GM21786 (cell line): ENCODE results near the gene NLGN1.

Experiments used
- ATAC-seq: cut with Tn5 transposase; IDR thresholded peaks from one replicate; pipeline ENCODE4 v1.9.1; 2021; ENCODE audit not compliant: unreplicated experiment

The NLGN1 gene

GRCh38 chr3:173708191-173708590 lies 310.6 kb downstream of the NLGN1 start:
- no peak for ATAC-seq

DNA sequence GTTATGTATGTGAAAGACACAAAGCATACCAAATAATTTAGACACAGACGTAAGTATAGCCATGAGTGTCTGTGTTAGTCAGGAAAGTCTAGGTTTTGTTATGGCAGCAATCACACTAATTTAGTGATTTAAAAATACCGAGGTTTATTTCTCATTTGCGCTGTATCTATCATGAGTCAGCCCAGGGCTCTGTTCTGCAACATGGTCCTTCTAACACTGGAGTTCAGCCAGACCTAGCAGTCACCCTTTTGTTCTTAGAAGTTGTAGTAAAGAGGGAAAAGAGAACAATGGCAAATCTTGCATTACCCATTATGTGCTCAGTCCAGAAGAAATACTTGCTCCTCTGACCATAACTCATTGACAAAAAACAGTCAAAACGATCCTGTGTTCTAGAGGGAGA lies 311.5 kb downstream of the NLGN1 start:
- ATAC-seq: no peak

- no peak for ATAC-seq
These were observed 314.1 kb downstream of the NLGN1 start for GRCh38 chr3:173711619-173712018.

DNA sequence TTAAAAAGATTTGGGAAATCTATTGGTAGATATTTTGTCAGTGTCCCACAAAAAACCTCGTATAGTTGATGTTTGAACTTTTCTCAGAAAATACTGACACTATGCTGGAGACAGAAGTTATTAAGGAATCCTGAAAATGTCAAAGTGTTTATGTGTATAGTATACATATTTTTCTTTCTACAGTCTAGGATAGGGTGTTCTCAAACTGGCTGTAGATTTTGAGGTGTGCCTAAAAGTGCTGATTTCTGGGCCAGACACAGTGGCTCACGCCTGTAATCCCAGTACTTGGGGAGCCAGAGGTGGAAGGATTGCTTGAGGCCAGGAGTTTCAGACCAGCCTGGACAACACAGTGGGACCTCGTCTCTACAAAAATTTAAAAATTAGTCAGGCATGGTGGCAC lies 322.0 kb downstream of the NLGN1 start:
- no peak for ATAC-seq

DNA sequence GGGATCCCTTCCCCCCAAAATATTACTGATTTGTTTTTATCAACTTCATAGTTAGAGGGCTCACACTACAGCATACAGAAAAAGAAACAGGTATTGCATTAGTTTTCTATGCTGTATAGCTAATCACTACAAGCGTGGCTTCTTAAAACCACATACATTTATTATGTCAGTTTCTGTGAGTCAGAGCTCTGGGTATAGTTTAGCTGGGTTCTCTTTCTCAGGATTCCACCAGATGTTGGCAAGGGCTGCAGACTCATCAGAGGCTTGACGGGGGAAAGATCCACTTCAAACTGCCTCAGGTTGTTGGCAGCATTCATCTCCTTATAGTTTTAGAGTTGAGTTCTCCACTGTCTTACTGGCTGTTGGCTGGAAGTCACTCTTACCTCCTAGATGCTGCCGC lies 328.0 kb downstream of the NLGN1 start:
- no peak for ATAC-seq

DNA sequence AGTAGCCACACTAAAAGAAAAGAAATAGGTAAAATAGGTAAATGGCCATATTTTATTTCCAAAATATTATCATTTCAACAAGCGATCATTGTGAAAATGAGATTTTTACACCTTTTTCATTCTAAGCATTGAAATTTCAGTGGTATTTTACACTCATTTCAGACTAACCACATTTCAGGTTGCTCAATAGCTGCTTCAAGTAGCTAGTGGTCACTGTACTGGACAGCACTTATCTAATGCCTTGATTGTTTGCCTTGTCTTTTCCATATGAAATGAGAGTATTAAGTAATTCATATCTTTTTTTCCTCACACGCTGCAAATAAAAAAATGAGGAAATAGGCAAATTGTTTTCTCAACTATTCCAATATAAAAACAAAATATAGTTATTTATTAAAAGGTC lies 332.8 kb downstream of the NLGN1 start:
- no peak for ATAC-seq

DNA sequence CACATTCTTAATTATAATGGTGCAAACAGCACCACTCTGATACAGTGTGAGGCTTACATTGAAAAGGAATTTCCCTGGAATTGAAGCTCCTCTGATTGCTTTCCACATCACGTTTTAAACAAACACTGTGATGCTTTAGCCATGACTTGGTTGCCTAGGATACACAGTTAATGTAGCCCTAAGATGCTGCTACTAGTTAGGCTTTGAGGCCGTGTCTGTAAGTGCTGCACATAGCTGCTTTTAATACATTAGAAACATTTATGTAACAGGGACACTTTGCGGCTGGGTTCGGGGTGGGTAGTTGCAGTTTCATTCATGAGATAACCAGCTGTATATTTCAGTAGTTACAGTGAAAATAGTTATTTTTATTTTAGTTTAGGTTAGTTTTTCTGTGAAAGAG lies 334.7 kb downstream of the NLGN1 start:
- no peak for ATAC-seq

DNA sequence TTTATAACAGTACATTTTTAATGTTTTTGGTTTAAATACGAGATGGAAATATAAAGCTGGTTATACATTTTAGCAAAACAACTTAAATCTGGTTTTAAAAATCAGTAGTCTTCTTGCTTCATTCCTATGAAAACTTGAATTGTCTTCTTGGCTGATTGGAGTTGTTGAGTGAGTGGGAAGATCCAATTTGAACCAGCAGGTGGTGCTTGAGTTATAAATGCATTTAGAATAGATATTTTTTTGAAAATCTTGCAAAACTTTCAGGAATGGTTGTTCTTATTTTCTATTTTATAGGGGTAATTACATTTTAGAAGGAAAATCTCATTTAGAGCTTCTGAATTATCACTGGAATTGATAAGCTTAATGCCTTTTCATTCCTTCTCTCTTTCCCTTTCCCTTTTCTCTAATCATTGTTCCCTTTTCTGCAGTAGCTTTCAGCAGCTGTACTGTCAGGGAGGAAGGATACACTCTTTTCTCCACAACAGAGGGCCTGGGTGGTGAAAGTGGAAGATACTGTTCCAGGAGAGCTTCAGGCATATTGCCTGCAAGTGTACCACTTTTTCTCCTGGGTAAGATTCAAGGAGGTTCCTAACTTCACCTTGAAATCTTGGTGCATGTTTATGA lies 335.6 kb downstream of the NLGN1 start:
- ATAC-seq: no peak

DNA sequence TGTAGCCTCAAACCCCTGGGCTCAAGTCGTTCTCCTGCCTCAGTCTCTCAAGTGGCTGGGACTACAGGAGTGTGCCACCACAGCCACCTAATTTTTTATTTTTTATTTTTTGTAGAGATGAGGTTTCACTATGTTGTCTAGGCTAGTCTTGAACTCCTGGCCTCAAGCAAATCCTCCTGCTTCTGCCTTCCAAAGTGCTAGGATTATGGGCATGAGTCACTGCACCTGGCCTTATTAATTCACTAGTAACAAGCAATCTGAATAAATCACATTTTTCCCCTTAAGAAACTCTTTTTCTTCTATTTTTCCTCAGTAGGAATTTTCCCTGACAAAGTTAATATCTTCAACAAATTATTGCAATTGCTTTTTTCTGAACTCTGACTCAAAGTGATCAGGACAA lies 336.9 kb downstream of the NLGN1 start:
- no peak for ATAC-seq

- no peak for ATAC-seq
These were observed 337.4 kb downstream of the NLGN1 start for GRCh38 chr3:173734895-173735294.

GRCh38 chr3:173735841-173736240 lies 338.3 kb downstream of the NLGN1 start:
- ATAC-seq: no peak

DNA sequence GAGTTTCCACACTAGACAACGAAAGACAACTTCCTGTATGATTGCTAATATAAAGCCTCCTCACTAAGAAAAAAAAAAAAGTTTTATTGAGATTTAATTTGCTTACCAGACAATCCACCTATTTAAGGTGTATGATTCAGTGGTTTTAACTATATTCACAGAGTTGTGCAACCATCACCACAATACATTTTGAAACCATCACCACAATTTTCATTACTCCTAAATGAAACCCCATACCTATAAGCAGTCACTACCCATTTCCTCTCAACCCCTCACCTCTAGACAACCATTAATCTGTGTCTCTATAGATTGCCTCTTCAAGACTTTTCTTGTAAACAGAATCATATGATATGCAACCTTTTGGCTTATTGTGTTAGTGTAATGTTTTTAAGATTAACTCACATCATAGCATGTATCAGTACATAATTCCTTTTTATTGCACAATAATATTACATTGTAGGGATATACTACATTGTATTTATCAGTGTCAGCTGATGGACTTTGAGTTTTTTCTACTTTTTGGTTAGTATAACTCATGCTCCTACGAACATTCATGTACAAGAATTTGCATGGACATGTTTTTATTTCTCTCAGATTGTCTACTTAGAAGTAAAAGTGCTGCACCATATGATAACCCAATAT lies 339.7 kb downstream of the NLGN1 start:
- ATAC-seq: no peak

GRCh38 chr3:173739726-173740125 lies 342.2 kb downstream of the NLGN1 start:
- ATAC-seq: no peak

- ATAC-seq: no peak
These were observed 344.9 kb downstream of the NLGN1 start for GRCh38 chr3:173742491-173742890.

DNA sequence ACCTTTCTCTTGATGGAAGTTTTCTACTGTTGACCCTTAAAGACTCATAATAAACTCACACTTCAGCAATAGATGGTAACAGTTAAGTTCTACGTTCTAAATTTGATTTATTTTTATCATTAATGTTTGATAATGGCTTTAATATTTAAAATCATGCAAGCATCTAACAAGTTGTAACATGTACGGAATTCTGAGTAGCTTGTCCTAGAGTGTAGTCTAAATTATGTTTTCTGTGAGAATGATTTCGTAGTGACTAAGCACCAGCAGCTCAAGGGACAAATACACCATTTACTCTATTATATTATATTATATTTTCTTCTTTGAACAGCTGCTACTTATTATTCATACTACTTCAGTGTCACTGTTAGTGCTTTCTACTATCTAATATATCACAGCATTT lies 345.6 kb downstream of the NLGN1 start:
- ATAC-seq: no peak

GRCh38 chr3:173743516-173743915 lies 346.0 kb downstream of the NLGN1 start:
- ATAC-seq: no peak

- no peak for ATAC-seq
These were observed 346.9 kb downstream of the NLGN1 start for GRCh38 chr3:173744479-173744878.

DNA sequence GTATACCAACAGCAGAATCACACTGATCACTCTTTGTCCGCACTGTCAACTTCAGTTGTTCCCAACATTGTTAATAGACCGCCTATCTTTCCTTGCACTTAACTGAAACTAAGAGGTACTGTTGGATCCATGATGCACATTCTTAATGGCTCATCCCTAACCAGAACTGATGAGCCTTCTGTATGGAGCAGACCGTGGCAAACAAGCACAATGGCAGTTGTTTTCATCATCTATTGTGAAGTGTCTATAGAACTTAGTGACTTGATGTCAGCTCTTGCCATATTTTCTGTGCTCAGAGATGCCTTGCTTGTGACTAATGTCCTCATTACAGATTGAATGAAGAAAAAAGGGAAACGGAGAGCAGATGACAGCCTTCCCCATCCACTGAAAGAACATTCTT lies 347.4 kb downstream of the NLGN1 start:
- no peak for ATAC-seq

DNA sequence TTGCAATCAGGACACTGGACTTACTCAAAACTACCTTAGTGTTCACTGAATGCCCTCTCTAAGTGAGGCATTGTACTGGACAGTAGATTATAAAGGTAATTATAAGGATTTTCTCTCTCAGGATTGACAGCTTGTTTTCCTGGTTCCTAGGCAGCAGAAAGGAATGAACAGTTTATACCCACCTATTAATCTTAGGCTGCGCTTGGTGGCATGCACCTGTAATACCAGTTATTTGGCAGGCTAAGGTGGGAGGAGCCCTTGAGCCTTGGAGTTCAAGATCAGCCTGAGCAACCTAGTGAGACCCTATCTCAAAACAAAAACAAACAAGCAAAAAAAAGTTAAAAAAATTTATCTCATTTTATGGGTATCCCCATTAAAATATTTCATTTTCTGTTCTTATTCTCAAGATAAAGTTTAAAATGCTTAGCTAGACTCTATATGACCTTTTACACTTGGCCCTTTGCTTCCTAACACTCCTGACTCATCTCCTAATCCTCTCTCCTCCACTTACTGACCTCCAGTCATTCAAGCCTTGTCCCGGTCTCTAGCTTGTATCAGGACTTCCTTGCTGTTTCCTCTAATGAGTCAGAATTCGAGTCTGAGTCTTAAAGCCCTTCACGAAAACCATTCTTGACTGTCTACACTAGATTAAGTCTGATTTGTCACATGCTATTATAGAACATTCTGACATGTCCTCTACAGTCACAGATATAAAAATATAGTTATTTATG lies 348.6 kb downstream of the NLGN1 start:
- ATAC-seq: no peak

DNA sequence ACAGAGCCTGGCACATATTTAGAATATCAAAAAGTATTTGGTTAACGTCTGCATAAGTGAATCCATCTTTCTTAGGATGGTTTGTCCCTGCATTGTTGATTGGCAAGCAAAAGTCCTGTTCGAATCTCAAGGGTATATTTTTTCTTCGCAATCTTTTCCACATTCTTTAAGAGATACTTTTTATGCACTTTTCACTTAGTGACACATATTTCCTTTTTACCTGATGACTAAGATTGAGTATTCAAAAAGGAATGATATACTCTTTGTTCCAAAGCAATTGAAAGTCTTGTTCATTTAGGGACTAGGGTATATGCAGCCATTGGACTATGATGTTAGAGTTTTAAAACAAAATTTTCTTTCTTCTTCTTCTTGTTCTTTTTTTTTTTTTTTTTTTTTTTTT lies 349.9 kb downstream of the NLGN1 start:
- ATAC-seq: no peak

DNA sequence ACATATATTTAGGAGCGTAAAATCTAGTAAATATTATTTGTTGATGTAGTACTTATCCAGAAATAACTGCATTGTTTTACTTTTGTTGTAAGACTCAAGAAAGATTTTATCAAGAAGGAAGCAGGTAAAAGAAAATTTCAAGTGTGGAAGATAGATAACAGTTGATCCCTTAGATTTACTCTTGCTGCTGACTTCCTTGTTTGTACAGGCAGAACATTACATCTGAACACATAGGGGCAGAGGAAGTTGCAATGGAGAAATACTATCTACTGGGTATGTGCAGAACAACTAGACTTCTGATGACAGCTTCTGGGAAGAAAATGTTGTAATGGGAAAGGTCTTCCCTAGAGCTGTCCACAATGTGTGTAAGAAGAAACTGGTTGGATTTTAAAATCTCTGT lies 350.6 kb downstream of the NLGN1 start:
- ATAC-seq: no peak

GRCh38 chr3:173750095-173750494 lies 352.6 kb downstream of the NLGN1 start:
- ATAC-seq: no peak
